ENCODE measurements around the gene TMEM150B. TPM values are rescaled to one million over a fixed set of nuclear protein-coding genes. Genes with fewer than 3 reads are reported as not detected.

Gene TMEM150B
- total and polyA plus RNA-seq, 2 of the 13 experiments (the other 11 are each of a cell fraction or from before 2014, with no cell fraction given) = 1.3 to 1.8 TPM

DNA sequence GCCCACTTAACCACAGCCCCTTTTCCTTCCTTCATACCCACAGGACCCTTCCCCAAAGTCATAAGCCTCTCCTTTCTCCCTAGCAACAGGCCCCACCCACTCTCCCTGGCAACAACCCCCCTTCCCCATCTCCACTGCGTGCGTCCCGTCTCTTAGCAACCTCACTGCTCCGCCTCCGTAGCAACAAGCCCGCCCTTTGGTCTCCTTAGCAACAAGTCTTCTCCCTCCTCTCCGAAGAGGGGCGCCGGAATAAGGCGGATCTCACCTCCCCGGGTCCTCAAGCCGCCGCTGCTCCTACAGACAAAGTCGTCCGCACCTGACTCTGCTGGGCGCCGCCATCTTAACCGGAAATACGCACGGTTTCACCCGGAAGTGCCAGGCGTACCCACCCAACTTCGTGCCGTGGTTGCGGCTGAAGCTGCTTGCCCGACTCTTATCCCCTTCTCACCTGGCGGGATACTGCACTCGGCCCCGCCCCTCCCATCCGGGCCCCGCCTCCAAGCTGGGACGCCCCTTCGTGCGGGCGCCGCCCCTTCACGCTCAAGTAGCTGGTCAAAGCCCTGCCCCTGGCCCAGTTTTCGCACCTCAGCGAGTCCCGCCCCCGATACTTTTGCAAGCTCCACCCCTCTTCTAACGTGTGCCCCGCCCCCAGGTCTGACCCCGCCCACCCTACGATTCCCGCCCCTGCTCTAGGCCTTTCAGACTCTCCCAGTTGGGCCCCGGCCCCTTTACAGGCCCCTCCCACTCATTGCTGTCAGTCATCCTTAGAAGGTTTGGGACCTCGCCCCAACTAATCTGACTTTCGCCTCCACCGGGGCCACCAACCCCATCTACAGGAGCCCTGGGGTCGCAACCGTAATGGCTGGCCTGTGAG, 45.1 kb downstream of the TMEM150B start, which contains the start of gene HSPBP1 (continued):
- TF ChIP-seq, protein P1, sequence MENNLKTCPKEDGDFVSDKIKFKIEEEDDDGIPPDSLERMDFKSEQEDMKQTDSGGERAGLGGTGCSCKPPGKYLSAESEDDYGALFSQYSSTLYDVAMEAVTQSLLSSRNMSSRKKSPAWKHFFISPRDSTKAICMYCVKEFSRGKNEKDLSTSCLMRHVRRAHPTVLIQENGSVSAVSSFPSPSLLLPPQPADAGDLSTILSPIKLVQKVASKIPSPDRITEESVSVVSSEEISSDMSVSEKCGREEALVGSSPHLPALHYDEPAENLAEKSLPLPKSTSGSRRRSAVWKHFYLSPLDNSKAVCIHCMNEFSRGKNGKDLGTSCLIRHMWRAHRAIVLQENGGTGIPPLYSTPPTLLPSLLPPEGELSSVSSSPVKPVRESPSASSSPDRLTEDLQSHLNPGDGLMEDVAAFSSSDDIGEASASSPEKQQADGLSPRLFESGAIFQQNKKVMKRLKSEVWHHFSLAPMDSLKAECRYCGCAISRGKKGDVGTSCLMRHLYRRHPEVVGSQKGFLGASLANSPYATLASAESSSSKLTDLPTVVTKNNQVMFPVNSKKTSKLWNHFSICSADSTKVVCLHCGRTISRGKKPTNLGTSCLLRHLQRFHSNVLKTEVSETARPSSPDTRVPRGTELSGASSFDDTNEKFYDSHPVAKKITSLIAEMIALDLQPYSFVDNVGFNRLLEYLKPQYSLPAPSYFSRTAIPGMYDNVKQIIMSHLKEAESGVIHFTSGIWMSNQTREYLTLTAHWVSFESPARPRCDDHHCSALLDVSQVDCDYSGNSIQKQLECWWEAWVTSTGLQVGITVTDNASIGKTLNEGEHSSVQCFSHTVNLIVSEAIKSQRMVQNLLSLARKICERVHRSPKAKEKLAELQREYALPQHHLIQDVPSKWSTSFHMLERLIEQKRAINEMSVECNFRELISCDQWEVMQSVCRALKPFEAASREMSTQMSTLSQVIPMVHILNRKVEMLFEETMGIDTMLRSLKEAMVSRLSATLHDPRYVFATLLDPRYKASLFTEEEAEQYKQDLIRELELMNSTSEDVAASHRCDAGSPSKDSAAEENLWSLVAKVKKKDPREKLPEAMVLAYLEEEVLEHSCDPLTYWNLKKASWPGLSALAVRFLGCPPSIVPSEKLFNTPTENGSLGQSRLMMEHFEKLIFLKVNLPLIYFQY (CRISPR knock-in tag; IDR thresholded peaks at IDR 0.05; ENCODE audit: borderline replicate concordance) = no peak
- TF ChIP-seq SMC3 (IDR thresholded peaks at IDR 0.05; ENCODE audit: low read length) (no peak), ZNF674 (CRISPR knock-in tag; IDR thresholded peaks at IDR 0.05; ENCODE audit: low read depth) (no peak), DPF2 (CRISPR knock-in tag; IDR thresholded peaks at IDR 0.05; ENCODE audit: borderline replicate concordance, low read depth) (no peak), RAD51 (IDR thresholded peaks at IDR 0.05; ENCODE audit: borderline replicate concordance) (no peak), HIVEP1 (CRISPR knock-in tag; IDR thresholded peaks at IDR 0.05) (peak; percentile 72; the same call in 1 of the 2 replicates), MAF1 (CRISPR knock-in tag; IDR thresholded peaks at IDR 0.05; ENCODE audit: borderline replicate concordance) (no peak), XBP1 (CRISPR knock-in tag; IDR thresholded peaks at IDR 0.05) (no peak), PAF1 (CRISPR knock-in tag; IDR thresholded peaks at IDR 0.05) (no peak), CREB1 (IDR thresholded peaks at IDR 0.05) (peak; percentile 72), CREB1 (CRISPR knock-in tag; IDR thresholded peaks at IDR 0.05) (peak; percentile 95), ZNF569 (CRISPR knock-in tag; IDR thresholded peaks at IDR 0.05; ENCODE audit: borderline replicate concordance) (no peak), ZKSCAN1 (IDR thresholded peaks at IDR 0.05; ENCODE audit: low read length) (no peak), SP5 (CRISPR knock-in tag; IDR thresholded peaks at IDR 0.05; ENCODE audit: borderline replicate concordance, low read depth) (peak; percentile 76), U2AF1 (optimal IDR thresholded peaks at IDR 0.05; ENCODE audit: low read depth, low read length) (no peak), SIX4 (CRISPR knock-in tag; IDR thresholded peaks at IDR 0.05) (no peak)
- TF ChIP-seq, protein P2, sequence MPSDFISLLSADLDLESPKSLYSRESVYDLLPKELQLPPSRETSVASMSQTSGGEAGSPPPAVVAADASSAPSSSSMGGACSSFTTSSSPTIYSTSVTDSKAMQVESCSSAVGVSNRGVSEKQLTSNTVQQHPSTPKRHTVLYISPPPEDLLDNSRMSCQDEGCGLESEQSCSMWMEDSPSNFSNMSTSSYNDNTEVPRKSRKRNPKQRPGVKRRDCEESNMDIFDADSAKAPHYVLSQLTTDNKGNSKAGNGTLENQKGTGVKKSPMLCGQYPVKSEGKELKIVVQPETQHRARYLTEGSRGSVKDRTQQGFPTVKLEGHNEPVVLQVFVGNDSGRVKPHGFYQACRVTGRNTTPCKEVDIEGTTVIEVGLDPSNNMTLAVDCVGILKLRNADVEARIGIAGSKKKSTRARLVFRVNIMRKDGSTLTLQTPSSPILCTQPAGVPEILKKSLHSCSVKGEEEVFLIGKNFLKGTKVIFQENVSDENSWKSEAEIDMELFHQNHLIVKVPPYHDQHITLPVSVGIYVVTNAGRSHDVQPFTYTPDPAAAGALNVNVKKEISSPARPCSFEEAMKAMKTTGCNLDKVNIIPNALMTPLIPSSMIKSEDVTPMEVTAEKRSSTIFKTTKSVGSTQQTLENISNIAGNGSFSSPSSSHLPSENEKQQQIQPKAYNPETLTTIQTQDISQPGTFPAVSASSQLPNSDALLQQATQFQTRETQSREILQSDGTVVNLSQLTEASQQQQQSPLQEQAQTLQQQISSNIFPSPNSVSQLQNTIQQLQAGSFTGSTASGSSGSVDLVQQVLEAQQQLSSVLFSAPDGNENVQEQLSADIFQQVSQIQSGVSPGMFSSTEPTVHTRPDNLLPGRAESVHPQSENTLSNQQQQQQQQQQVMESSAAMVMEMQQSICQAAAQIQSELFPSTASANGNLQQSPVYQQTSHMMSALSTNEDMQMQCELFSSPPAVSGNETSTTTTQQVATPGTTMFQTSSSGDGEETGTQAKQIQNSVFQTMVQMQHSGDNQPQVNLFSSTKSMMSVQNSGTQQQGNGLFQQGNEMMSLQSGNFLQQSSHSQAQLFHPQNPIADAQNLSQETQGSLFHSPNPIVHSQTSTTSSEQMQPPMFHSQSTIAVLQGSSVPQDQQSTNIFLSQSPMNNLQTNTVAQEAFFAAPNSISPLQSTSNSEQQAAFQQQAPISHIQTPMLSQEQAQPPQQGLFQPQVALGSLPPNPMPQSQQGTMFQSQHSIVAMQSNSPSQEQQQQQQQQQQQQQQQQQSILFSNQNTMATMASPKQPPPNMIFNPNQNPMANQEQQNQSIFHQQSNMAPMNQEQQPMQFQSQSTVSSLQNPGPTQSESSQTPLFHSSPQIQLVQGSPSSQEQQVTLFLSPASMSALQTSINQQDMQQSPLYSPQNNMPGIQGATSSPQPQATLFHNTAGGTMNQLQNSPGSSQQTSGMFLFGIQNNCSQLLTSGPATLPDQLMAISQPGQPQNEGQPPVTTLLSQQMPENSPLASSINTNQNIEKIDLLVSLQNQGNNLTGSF (CRISPR knock-in tag; IDR thresholded peaks at IDR 0.05) = no peak
- TF ChIP-seq, protein P3, sequence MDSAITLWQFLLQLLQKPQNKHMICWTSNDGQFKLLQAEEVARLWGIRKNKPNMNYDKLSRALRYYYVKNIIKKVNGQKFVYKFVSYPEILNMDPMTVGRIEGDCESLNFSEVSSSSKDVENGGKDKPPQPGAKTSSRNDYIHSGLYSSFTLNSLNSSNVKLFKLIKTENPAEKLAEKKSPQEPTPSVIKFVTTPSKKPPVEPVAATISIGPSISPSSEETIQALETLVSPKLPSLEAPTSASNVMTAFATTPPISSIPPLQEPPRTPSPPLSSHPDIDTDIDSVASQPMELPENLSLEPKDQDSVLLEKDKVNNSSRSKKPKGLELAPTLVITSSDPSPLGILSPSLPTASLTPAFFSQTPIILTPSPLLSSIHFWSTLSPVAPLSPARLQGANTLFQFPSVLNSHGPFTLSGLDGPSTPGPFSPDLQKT (CRISPR knock-in tag; IDR thresholded peaks at IDR 0.05; ENCODE audit: borderline replicate concordance) = no peak
- TF ChIP-seq, protein P4, sequence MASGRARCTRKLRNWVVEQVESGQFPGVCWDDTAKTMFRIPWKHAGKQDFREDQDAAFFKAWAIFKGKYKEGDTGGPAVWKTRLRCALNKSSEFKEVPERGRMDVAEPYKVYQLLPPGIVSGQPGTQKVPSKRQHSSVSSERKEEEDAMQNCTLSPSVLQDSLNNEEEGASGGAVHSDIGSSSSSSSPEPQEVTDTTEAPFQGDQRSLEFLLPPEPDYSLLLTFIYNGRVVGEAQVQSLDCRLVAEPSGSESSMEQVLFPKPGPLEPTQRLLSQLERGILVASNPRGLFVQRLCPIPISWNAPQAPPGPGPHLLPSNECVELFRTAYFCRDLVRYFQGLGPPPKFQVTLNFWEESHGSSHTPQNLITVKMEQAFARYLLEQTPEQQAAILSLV (CRISPR knock-in tag; IDR thresholded peaks at IDR 0.05; ENCODE audit: borderline replicate concordance) = no peak; the same call in 1 of the 2 replicates

All from HepG2 (cell line).